Adrenal gland (tissue), 12 donors: ENCODE measurements around the gene ZNF480. TPM values are rescaled to one million over a fixed set of nuclear protein-coding genes. Genes with fewer than 3 reads are reported as not detected.
A peak's percentile ranks its signal among the peaks of the same experiment; 100 is the strongest.

Experiments
- DNase-seq, 7 donors: peaks; one replicate each; pipeline ENCODE4 v3.0.0-alpha.2; 2019 to 2020
- H3K27ac ChIP-seq, 5 donors: fragments of 200-600 bp; sonication (generic) in 4 of 5; 1 replicate in 3 of 5; 2 replicates in 2 of 5; pipeline versions ENCODE4 v1.5.1 to v1.8.0; 2016 to 2020; ENCODE audit warnings: mild to moderate bottlenecking in 1 of 5
- H3K27me3 ChIP-seq: fragments of 200-600 bp; 2 replicates; pipeline ENCODE4 v1.8.0; 2021
- H3K36me3 ChIP-seq, 2 donors: fragments of 200-600 bp; replicated peaks in 1 of 2; 1 replicate in 1 of 2; 2 replicates in 1 of 2; pipeline versions ENCODE4 v1.5.1 to v1.8.0; 2018 to 2022
- H3K4me1 ChIP-seq, 2 donors: fragments of 200-600 bp; replicated peaks in 1 of 2; 1 replicate in 1 of 2; 2 replicates in 1 of 2; pipeline versions ENCODE4 v1.5.1 to v1.8.0; 2018 to 2021
- H3K4me3 ChIP-seq, 4 donors: fragments of 200-600 bp; sonication (generic) in 3 of 4; one replicate each; pipeline ENCODE4 v1.5.1; 2016 to 2018
- H3K9me3 ChIP-seq, 3 donors: fragments of 200-600 bp; sonication (generic) in 1 of 3; replicated peaks in 1 of 3; 1 replicate in 2 of 3; 2 replicates in 1 of 3; pipeline versions ENCODE4 v1.5.1 to v1.8.0; 2016 to 2021
- POLR2A ChIP-seq, 2 donors: fragments of 450-650 bp; IDR thresholded peaks; one replicate each; pipeline ENCODE4 v1.6.1; 2017; ENCODE audit warnings: antibody characterized with exemption in 2 of 2, mild to moderate bottlenecking in 2 of 2, moderate library complexity in 1 of 2
- WGBS, 4 donors: extraction: QIAGEN DNeasy Blood & Tissue Kit in 2 of 4; methylation state at CpG; one replicate each; pipeline versions ENCODE4 v1.1.5 to v1.1.7; 2013 to 2017; 5-methylcytosine and 5-hydroxymethylcytosine counted together
- intact Hi-C, 2 donors: fragments of 100-400 bp; cut with DNase I; formaldehyde crosslinking; loops; one replicate each; pipeline versions ENCODE4 v1.14.1 to v1.15.0; 2022 to 2023
- microRNA counts, 2 donors: library from miRNA; unstranded; fragments of <30 nt; microRNA quantifications; one replicate each; lab custom pipeline; 2016
- microRNA-seq, 3 donors: library from miRNA; unstranded; fragments of <30 nt; microRNA quantifications; one replicate each; pipeline ENCODE4, GENCODE V29; 2017 to 2020
- polyA plus RNA-seq, 3 donors: library from polyadenylated mRNA; stranded (reverse); fragments of 200-250 nt in 2 of 3; fragments of 350-450 nt in 1 of 3; fragmentation: Illumina TruSeq in 1 of 3; extraction: RNeasy Lipid Tissue Mini Kit (QIAGEN cat#74804) in 1 of 3; gene quantifications; one replicate each; pipeline ENCODE4 v1.2.3, GENCODE V29; 2013 to 2014
- small RNA-seq, 2 donors: library from RNA; depleted of rRNA; stranded (forward); fragments of <200 nt; gene quantifications; one replicate each; pipeline ENCODE3, GENCODE V24; 2016
- total RNA-seq, 9 donors: library from RNA; depleted of rRNA in 4 of 9; stranded (reverse); fragments of >200 nt in 4 of 9; fragments of 120-200 nt in 1 of 9; fragmentation: NEBNext Ultra II Directional in 1 of 9; extraction: Animal tissue kit (Norgen Biotek cat#: 25700) in 1 of 9; gene quantifications; one replicate each; pipeline versions ENCODE4 v1.1.0 to v1.2.4, GENCODE V29; 2013 to 2023
- TF ChIP-seq, protein P1 (sequence below), 6 experiments: fragments of 450-650 bp in 4 of 6; fragments of 200-600 bp in 2 of 6; sonication (generic) in 1 of 6; IDR thresholded peaks; 1 replicate in 5 of 6; 2 replicates in 1 of 6; pipeline versions ENCODE4 v1.5.1 to v1.8.0; 2016 to 2021; ENCODE audit warnings: antibody characterized with exemption in 6 of 6, mild to moderate bottlenecking in 2 of 6, moderate library complexity in 1 of 6
- donor health status: healthy with polysubstance abuse.
- donor health status: Bipolar disorder and iron deficiency.
- donor health status: DM: yes; HTN: yes; CAD: no.
- donor health status: DM: no; HTN: no; CAD: no.
- donor health status: DM: no; HTN: no; CAD: no.
- donor health status: DM: yes; HTN: yes; CAD: no.

ZNF480 gene
- total and polyA plus RNA-seq, 12 donors, result 2.1 to 16.3 (median 9.5) TPM

- Histone ChIP-seq H3K27ac (peak within 1 kb of the TSS; percentile 71 to 99 (median 90)), H3K4me3 (peak within 1 kb of the TSS; percentile 7 to 82 (median 37)), H3K9me3 (peaks cover 0 to 28% (median 6%) of the 10 kb centered on the region in 3 donors), H3K4me1 (peaks cover 5% of the 10 kb centered on the region in 2 donors), H3K36me3 (peaks cover 0 to 21% of the 10 kb centered on the region in 2 donors), H3K27me3 (no peaks in the 10 kb centered on the region)
- WGBS, 4 donors, result 1 to 4% (median 1%) methylated on average over 33 to 52 of the region's 52 CpGs
- intact Hi-C loops, result no loop called here
- DNase-seq, result peak; percentile 91 to 96 (median 93)
- TF ChIP-seq, protein P1, sequence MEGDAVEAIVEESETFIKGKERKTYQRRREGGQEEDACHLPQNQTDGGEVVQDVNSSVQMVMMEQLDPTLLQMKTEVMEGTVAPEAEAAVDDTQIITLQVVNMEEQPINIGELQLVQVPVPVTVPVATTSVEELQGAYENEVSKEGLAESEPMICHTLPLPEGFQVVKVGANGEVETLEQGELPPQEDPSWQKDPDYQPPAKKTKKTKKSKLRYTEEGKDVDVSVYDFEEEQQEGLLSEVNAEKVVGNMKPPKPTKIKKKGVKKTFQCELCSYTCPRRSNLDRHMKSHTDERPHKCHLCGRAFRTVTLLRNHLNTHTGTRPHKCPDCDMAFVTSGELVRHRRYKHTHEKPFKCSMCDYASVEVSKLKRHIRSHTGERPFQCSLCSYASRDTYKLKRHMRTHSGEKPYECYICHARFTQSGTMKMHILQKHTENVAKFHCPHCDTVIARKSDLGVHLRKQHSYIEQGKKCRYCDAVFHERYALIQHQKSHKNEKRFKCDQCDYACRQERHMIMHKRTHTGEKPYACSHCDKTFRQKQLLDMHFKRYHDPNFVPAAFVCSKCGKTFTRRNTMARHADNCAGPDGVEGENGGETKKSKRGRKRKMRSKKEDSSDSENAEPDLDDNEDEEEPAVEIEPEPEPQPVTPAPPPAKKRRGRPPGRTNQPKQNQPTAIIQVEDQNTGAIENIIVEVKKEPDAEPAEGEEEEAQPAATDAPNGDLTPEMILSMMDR (IDR thresholded peaks at IDR 0.05), result peak in 2 of 6 experiments; percentile 11 to 13
- peak; percentile 36 to 59 for TF ChIP-seq POLR2A (IDR thresholded peaks at IDR 0.05)
Measured at GRCh38 chr19:52369559-52370340, 72.8 kb downstream of the ZNF480 start, which contains the start of gene ZNF880. Gene ZNF880, plus strand, starts transcription at chr19:52369923. Its CDS starts 43 bp downstream, at chr19:52369966.

GRCh38 chr19:52370341-52370710, 73.4 kb downstream of the ZNF480 start:
- Histone ChIP-seq H3K4me3 (peak overlapping the region; percentile 7 to 82 (median 37)), H3K9me3 (peaks cover 0 to 23% (median 6%) of the 10 kb centered on the region in 3 donors), H3K27ac (peak overlapping the region; percentile 71 to 99 (median 90)), H3K27me3 (no peaks in the 10 kb centered on the region), H3K4me1 (peaks cover 5% of the 10 kb centered on the region in 2 donors), H3K36me3 (peaks cover 0 to 27% of the 10 kb centered on the region in 2 donors)
- TF ChIP-seq, protein P1 (IDR thresholded peaks at IDR 0.05), result no peak
- TF ChIP-seq POLR2A (IDR thresholded peaks at IDR 0.05), result no peak
- 41 to 47% (median 43%) methylated on average over 7 of the region's 7 CpGs for WGBS, 4 donors
- intact Hi-C loops, result no loop called here
- DNase-seq, result no peak

MicroRNAs within 50 kb of the gene (microRNA counts, 767-probe panel; counts per million panel counts)
- 0 counts per million in 2 donors for microRNA hsa-miR-643 (lab: Ali Mortazavi, UCI)

Small RNAs within 50 kb of the gene (microRNA-seq; reads per million reads assigned to microRNA genes)
- gene MIR643, result 1.7 to 5.7 (median 3.6) reads per million in 3 donors

Small RNAs within 50 kb of the gene (small RNA-seq; reads per million reads assigned to genes)
- gene MIR643, result 0 to 0.08 reads per million in 2 donors
- gene RF00019, result 0 reads per million in 2 donors

Other genes with a start within 250 kb of the ZNF480 start
- 10 to 100 TPM in 5 of 9 donors, 1 to 10 TPM in 4; 2.3 to 32.1 (median 11.6) TPM for gene ZNF432, start 248.3 kb upstream of the ZNF480 start, total RNA-seq
- 10 to 100 TPM; 20.1 to 31.5 (median 26.5) TPM for gene ZNF432, start 248.3 kb upstream of the ZNF480 start, polyA plus RNA-seq
- 10 to 100 TPM in 8 of 9 donors, 1 to 10 TPM in 1; 9.2 to 34.1 (median 21.4) TPM for gene ZNF841, start 201.4 kb upstream of the ZNF480 start, total RNA-seq
- 10 to 100 TPM; 15.2 to 29.2 (median 16.7) TPM for gene ZNF841, start 201.4 kb upstream of the ZNF480 start, polyA plus RNA-seq
- 10 to 100 TPM in 8 of 9 donors, 1 to 10 TPM in 1; 7.0 to 55.4 (median 15.6) TPM for gene ZNF616, start 157.2 kb upstream of the ZNF480 start, total RNA-seq
- 10 to 100 TPM in 1 of 3 donors, 1 to 10 TPM in 2; 5.2 to 42.8 (median 5.6) TPM for gene ZNF616, start 157.2 kb upstream of the ZNF480 start, polyA plus RNA-seq
- 100 to 1,000 TPM in 1 of 9 donors, 10 to 100 TPM in 7, 1 to 10 TPM in 1; 7.4 to 180 (median 36.0) TPM for gene ZNF836, start 125.5 kb upstream of the ZNF480 start, total RNA-seq
- gene ZNF836, start 125.5 kb upstream of the ZNF480 start, polyA plus RNA-seq, result 10 to 100 TPM; 13.2 to 61.2 (median 15.1) TPM
- gene PPP2R1A, start 107.1 kb upstream of the ZNF480 start, total RNA-seq, result 1,000 to 10,000 TPM in 1 of 9 donors, 100 to 1,000 TPM in 8; 161 to 1,330 (median 354) TPM
- 100 to 1,000 TPM; 349 to 638 (median 554) TPM for gene PPP2R1A, start 107.1 kb upstream of the ZNF480 start, polyA plus RNA-seq
- 10 to 100 TPM in 6 of 9 donors, 1 to 10 TPM in 3; 2.3 to 18.8 (median 13.3) TPM for gene ZNF766, start 27.6 kb upstream of the ZNF480 start, total RNA-seq
- 10 to 100 TPM in 1 of 3 donors, 1 to 10 TPM in 2; 2.8 to 21.4 (median 3.8) TPM for gene ZNF766, start 27.6 kb upstream of the ZNF480 start, polyA plus RNA-seq
- 10 to 100 TPM in 1 of 9 donors, 1 to 10 TPM in 8; 1.9 to 10.2 (median 4.3) TPM for gene ZNF610, start 39.1 kb downstream of the ZNF480 start, total RNA-seq
- 10 to 100 TPM in 1 of 3 donors, 1 to 10 TPM in 2; 2.9 to 13.6 (median 4.3) TPM for gene ZNF610, start 39.1 kb downstream of the ZNF480 start, polyA plus RNA-seq
- gene ZNF880, start 72.8 kb downstream of the ZNF480 start, total RNA-seq, result 10 to 100 TPM in 8 of 9 donors, 1 to 10 TPM in 1; 7.5 to 23.1 (median 16.4) TPM
- 10 to 100 TPM; 18.3 to 19.4 (median 18.8) TPM for gene ZNF880, start 72.8 kb downstream of the ZNF480 start, polyA plus RNA-seq
- gene ZNF528, start 100.7 kb downstream of the ZNF480 start, total RNA-seq, result 10 to 100 TPM in 8 of 9 donors, 1 to 10 TPM in 1; 7.6 to 48.5 (median 23.6) TPM
- 10 to 100 TPM in 2 of 3 donors, 1 to 10 TPM in 1; 10.0 to 29.8 (median 22.4) TPM for gene ZNF528, start 100.7 kb downstream of the ZNF480 start, polyA plus RNA-seq
- gene ZNF534, start 132.0 kb downstream of the ZNF480 start, total RNA-seq, result under 1 TPM in 3 of 9 donors, not detected in 6; 0.11 to 0.18 (median 0.11) TPM
- gene ZNF534, start 132.0 kb downstream of the ZNF480 start, polyA plus RNA-seq, result under 1 TPM in 1 of 3 donors, not detected in 2; 0.16 TPM
- gene ZNF578, start 156.4 kb downstream of the ZNF480 start, total RNA-seq, result 1 to 10 TPM in 5 of 9 donors, under 1 TPM in 4; 0.09 to 5.3 (median 1.2) TPM
- 1 to 10 TPM in 1 of 3 donors, under 1 TPM in 2; 0.16 to 1.7 (median 0.47) TPM for gene ZNF578, start 156.4 kb downstream of the ZNF480 start, polyA plus RNA-seq
- 10 to 100 TPM in 7 of 9 donors, 1 to 10 TPM in 2; 7.6 to 28.8 (median 14.6) TPM for gene ZNF808, start 230.5 kb downstream of the ZNF480 start, total RNA-seq
- gene ZNF808, start 230.5 kb downstream of the ZNF480 start, polyA plus RNA-seq, result 1 to 10 TPM; 1.6 to 7.2 (median 6.0) TPM